Prostate gland (tissue), 2 donors: ENCODE results near the gene SLC39A11.

Experiments
- CTCF ChIP-seq, 4 experiments: fragments of 200-600 bp in 2 of 4; fragments of 450-650 bp in 2 of 4; sonication (generic) in 2 of 4; IDR thresholded peaks; 1 replicate in 3 of 4; 2 replicates in 1 of 4; pipeline ENCODE4 v1.5.1; 2016 to 2019; ENCODE audit warnings: antibody characterized with exemption in 4 of 4, mild to moderate bottlenecking in 2 of 4, moderate library complexity in 2 of 4
- POLR2A ChIP-seq: fragments of 450-650 bp; IDR thresholded peaks from one replicate; pipeline ENCODE4 v1.6.1; 2016; ENCODE audit warnings: antibody characterized with exemption, mild to moderate bottlenecking

- TF ChIP-seq CTCF (IDR thresholded peaks at IDR 0.05): no peak
- no peak for TF ChIP-seq POLR2A
Observed at GRCh38 chr17:72863526-72864211, 228.8 kb downstream of the SLC39A11 start.
